ENCODE measurements around the gene EPB42. TPM values are rescaled to one million over a fixed set of nuclear protein-coding genes. Genes with fewer than 3 reads are reported as not detected.

EPB42 gene
- total RNA-seq, 1 experiment from 2014 or later, result not detected

DNA sequence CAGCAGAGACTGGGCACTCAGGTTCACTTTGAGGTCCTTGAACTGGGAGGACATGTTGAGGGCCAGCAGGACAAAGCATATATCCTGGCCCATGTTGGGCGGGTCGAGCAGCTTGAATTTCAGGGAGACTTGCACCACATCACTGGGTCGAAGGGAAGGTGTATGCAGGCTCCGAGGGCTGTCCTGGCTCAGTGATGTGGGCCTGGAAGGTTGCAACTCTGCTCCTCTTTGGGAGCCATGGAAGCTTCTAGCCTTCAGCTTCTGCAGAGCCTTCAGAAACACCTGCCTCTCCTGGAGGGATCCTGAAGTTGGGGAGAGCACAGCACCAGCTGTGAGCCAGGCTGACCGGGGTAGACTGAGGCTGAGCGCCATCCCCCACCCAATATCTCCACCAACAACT lies 14.7 kb upstream of the EPB42 start:
- Histone ChIP-seq H3K27me3 (replicated peaks; ENCODE audit: insufficient read depth, low read depth, low read length, poor library complexity) (no peaks in the 10 kb centered on the region), H3K4me3 (ENCODE audit: low read depth, low read length, poor library complexity, severe bottlenecking) (no peak overlapping the region), H3K4me1 (ENCODE audit: insufficient read depth, low read length, poor library complexity, severe bottlenecking) (no peaks in the 10 kb centered on the region), H3K9me3 (ENCODE audit: low read depth, low read length, poor library complexity, severe bottlenecking) (no peaks in the 10 kb centered on the region), H3K27ac (ENCODE audit: low read depth, low read length, poor library complexity, severe bottlenecking) (no peak overlapping the region), H3K36me3 (ENCODE audit: insufficient read depth, low read length, poor library complexity, severe bottlenecking) (no peaks in the 10 kb centered on the region)
- intact Hi-C loops (cut with micrococcal nuclease; ENCODE audit: unreplicated experiment), result no loop called here
- TF ChIP-seq, protein P1, sequence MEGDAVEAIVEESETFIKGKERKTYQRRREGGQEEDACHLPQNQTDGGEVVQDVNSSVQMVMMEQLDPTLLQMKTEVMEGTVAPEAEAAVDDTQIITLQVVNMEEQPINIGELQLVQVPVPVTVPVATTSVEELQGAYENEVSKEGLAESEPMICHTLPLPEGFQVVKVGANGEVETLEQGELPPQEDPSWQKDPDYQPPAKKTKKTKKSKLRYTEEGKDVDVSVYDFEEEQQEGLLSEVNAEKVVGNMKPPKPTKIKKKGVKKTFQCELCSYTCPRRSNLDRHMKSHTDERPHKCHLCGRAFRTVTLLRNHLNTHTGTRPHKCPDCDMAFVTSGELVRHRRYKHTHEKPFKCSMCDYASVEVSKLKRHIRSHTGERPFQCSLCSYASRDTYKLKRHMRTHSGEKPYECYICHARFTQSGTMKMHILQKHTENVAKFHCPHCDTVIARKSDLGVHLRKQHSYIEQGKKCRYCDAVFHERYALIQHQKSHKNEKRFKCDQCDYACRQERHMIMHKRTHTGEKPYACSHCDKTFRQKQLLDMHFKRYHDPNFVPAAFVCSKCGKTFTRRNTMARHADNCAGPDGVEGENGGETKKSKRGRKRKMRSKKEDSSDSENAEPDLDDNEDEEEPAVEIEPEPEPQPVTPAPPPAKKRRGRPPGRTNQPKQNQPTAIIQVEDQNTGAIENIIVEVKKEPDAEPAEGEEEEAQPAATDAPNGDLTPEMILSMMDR (conservative IDR thresholded peaks at IDR 0.05; ENCODE audit: low read depth, low read length), result no peak
- TF ChIP-seq EZH2 (IDR thresholded peaks at IDR 0.05; ENCODE audit: borderline replicate concordance, low read depth, low read length, poor library complexity, severe bottlenecking), result no peak
- BruUV-seq (replicated peaks), result no TSS peak
- POLR2A ChIA-PET (ENCODE audit: low non-redundant PET), result no interaction called here
- DNase-seq (ENCODE audit: low spot score), result no peak
- CTCF ChIA-PET, result no interaction called here

DNA sequence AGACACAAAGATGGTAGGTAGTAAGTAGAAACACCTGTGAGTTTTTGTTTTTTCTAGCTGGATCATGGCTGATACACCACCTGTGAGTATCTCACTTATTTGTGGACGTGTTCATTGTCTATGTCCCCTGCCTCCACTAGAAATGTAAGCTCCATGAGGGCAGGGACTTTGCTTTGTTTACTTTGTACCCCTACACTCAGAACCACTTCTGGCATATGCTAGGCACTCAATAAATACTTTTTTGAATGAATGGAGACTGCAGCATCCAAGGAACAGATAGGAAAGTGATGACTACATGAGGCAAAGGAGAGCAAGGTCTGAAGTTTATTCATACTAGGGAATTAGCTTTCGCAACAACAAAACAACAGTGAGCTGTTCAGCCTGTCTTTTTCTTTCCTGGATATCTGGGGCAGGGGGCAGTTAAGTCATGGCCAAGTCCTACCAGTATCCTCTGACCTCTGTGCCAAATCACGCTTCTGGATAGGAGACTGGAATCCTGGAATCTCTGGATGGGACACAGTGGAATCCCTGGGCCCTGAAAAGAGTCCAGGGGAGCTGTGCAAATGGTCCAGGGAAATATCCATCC lies 11.6 kb upstream of the EPB42 start:
- intact Hi-C loops (cut with micrococcal nuclease; ENCODE audit: unreplicated experiment), result no loop called here
- CTCF ChIA-PET, result interaction anchor here (0.6 kb wide), 1 partner anchor 400 kb away, joined by 6 read pairs; no protein-coding TSS in a partner anchor

GRCh38 chr15:43230640-43231115 lies 9.9 kb upstream of the EPB42 start:
- no peaks in the 10 kb centered on the region for H3K4me1 ChIP-seq (ENCODE audit: insufficient read depth, low read length, poor library complexity, severe bottlenecking)
- no peaks in the 10 kb centered on the region for H3K36me3 ChIP-seq (ENCODE audit: insufficient read depth, low read length, poor library complexity, severe bottlenecking)
- no peak for DNase-seq (ENCODE audit: low spot score)
- POLR2A ChIA-PET (ENCODE audit: low non-redundant PET), result no interaction called here
- no peak overlapping the region for H3K27ac ChIP-seq (ENCODE audit: low read depth, low read length, poor library complexity, severe bottlenecking)
- intact Hi-C loops (cut with micrococcal nuclease; ENCODE audit: unreplicated experiment), result no loop called here
- H3K4me3 ChIP-seq (ENCODE audit: low read depth, low read length, poor library complexity, severe bottlenecking), result no peak overlapping the region
- no peaks in the 10 kb centered on the region for H3K9me3 ChIP-seq (ENCODE audit: low read depth, low read length, poor library complexity, severe bottlenecking)
- TF ChIP-seq EZH2 (IDR thresholded peaks at IDR 0.05; ENCODE audit: borderline replicate concordance, low read depth, low read length, poor library complexity, severe bottlenecking), result no peak
- TF ChIP-seq, protein P1 (conservative IDR thresholded peaks at IDR 0.05; ENCODE audit: low read depth, low read length), result no peak
- H3K27me3 ChIP-seq (replicated peaks; ENCODE audit: insufficient read depth, low read depth, low read length, poor library complexity), result no peaks in the 10 kb centered on the region
- BruUV-seq (replicated peaks), result no TSS peak
- CTCF ChIA-PET, result no interaction called here

More for the DNA sequence above, 11.6 kb upstream of the EPB42 start:
- BruUV-seq (replicated peaks), result no TSS peak
- Histone ChIP-seq H3K4me3 (ENCODE audit: low read depth, low read length, poor library complexity, severe bottlenecking) (no peak overlapping the region), H3K36me3 (ENCODE audit: insufficient read depth, low read length, poor library complexity, severe bottlenecking) (no peaks in the 10 kb centered on the region), H3K4me1 (ENCODE audit: insufficient read depth, low read length, poor library complexity, severe bottlenecking) (no peaks in the 10 kb centered on the region), H3K9me3 (ENCODE audit: low read depth, low read length, poor library complexity, severe bottlenecking) (no peaks in the 10 kb centered on the region), H3K27ac (ENCODE audit: low read depth, low read length, poor library complexity, severe bottlenecking) (no peak overlapping the region), H3K27me3 (replicated peaks; ENCODE audit: insufficient read depth, low read depth, low read length, poor library complexity) (no peaks in the 10 kb centered on the region)
- POLR2A ChIA-PET (ENCODE audit: low non-redundant PET), result no interaction called here
- DNase-seq (ENCODE audit: low spot score), result no peak
- no peak for TF ChIP-seq EZH2 (IDR thresholded peaks at IDR 0.05; ENCODE audit: borderline replicate concordance, low read depth, low read length, poor library complexity, severe bottlenecking)
- TF ChIP-seq, protein P1 (conservative IDR thresholded peaks at IDR 0.05; ENCODE audit: low read depth, low read length), result no peak
